B cell (primary cell): ENCODE data around the gene CCDC74B.
"Not testable (repeated sequence)": the region's sequence is repeated elsewhere in the genome, so short reads cannot be mapped to it uniquely, and the experiment has no call there.

Source experiments
- EZH2 ChIP-seq: IDR thresholded peaks from 2 replicates; pipeline ENCODE4 v1.6.1; 2012; ENCODE audit warnings: borderline replicate concordance, low read depth, mild to moderate bottlenecking, moderate library complexity, low read length; ENCODE audit not compliant: insufficient read depth, poor library complexity, severe bottlenecking
- TF ChIP-seq, protein P1 (sequence below): fragments of 200-600 bp; IDR thresholded peaks from one replicate; pipeline ENCODE4 v1.8.0; 2022; ENCODE audit warnings: antibody characterized with exemption, mild to moderate bottlenecking

DNA sequence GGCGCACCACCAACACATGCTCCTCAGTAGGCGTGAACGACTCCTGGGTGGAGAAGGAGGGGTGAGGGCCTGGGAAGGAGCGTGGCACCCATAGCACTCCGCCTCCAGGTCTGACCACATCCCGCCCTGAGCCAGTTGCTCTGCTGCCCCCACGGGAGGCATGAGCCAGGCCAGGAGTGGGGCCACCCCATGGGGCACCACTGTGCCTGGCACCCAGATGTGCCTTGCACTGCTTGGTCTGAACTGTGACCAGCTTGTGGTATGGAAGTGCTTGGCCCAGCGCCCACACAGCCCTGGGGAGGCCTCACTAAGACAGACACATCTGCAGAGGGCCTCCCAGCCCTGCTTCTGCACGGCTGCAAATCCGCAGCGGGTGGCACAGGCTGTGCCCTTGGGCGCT, 12.4 kb upstream of the CCDC74B start:
- TF ChIP-seq, protein P1, sequence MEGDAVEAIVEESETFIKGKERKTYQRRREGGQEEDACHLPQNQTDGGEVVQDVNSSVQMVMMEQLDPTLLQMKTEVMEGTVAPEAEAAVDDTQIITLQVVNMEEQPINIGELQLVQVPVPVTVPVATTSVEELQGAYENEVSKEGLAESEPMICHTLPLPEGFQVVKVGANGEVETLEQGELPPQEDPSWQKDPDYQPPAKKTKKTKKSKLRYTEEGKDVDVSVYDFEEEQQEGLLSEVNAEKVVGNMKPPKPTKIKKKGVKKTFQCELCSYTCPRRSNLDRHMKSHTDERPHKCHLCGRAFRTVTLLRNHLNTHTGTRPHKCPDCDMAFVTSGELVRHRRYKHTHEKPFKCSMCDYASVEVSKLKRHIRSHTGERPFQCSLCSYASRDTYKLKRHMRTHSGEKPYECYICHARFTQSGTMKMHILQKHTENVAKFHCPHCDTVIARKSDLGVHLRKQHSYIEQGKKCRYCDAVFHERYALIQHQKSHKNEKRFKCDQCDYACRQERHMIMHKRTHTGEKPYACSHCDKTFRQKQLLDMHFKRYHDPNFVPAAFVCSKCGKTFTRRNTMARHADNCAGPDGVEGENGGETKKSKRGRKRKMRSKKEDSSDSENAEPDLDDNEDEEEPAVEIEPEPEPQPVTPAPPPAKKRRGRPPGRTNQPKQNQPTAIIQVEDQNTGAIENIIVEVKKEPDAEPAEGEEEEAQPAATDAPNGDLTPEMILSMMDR = not testable (repeated sequence)
- not testable (repeated sequence) for TF ChIP-seq EZH2
